Osteoblast (primary cell): ENCODE results near the gene NTF3. TPM values are rescaled to one million over a fixed set of nuclear protein-coding genes. Genes with fewer than 3 reads are reported as not detected.

Source experiments
- DNase-seq: peaks from one replicate; pipeline ENCODE4 v3.0.0; 2011; ENCODE audit warnings: low spot score, mixed read lengths; ENCODE audit not compliant: insufficient read length; ENCODE audit errors: missing footprints
- H2AFZ ChIP-seq: 2 replicates; pipeline ENCODE4 v1.6.0; 2011; ENCODE audit warnings: mild to moderate bottlenecking, low read length
- H3K27ac ChIP-seq: 2 replicates; pipeline ENCODE4 v1.5.1; 2011; ENCODE audit warnings: mild to moderate bottlenecking, low read depth, low read length, moderate library complexity
- H3K27me3 ChIP-seq: 2 replicates; pipeline ENCODE4 v1.6.0; 2012; ENCODE audit warnings: mild to moderate bottlenecking, control low read depth, inconsistent platforms, low read length, moderate library complexity; ENCODE audit not compliant: insufficient read depth
- H3K36me3 ChIP-seq: 2 replicates; pipeline ENCODE4 v1.5.1; 2011; ENCODE audit warnings: mild to moderate bottlenecking, low read length, control low read depth, moderate library complexity; ENCODE audit not compliant: insufficient read depth
- H3K4me1 ChIP-seq: 2 replicates; pipeline ENCODE4 v1.5.1; 2011; ENCODE audit warnings: mild to moderate bottlenecking, low read length, control low read depth, moderate library complexity; ENCODE audit not compliant: insufficient read depth
- H3K4me2 ChIP-seq: 2 replicates; pipeline ENCODE4 v1.6.0; 2011; ENCODE audit warnings: mild to moderate bottlenecking, low read length; ENCODE audit not compliant: insufficient read depth
- H3K4me3 ChIP-seq: fragments of 200-600 bp; sonication (generic); 3 replicates; pipeline ENCODE4 v1.5.1; 2012; ENCODE audit warnings: mild to moderate bottlenecking, low read length, inconsistent platforms; ENCODE audit not compliant: insufficient read depth
- H3K79me2 ChIP-seq: 2 replicates; pipeline ENCODE4 v1.6.0; 2012; ENCODE audit warnings: mild to moderate bottlenecking, low read length, control low read depth, inconsistent platforms; ENCODE audit not compliant: insufficient read depth
- H3K9me3 ChIP-seq: 2 replicates; pipeline ENCODE4 v1.5.1; 2011; ENCODE audit warnings: low read depth, low read length, control low read depth
- H4K20me1 ChIP-seq: 2 replicates; pipeline ENCODE4 v1.6.0; 2012; ENCODE audit warnings: mild to moderate bottlenecking, low read length, control low read depth; ENCODE audit not compliant: insufficient read depth
- CTCF ChIP-seq: IDR thresholded peaks from 2 replicates; pipeline ENCODE4 v1.5.1; 2011; ENCODE audit warnings: mild to moderate bottlenecking, low read depth, low read length, moderate library complexity; ENCODE audit errors: extremely low read depth
- total RNA-seq: library from RNA; depleted of rRNA; stranded (reverse); fragments of >200 nt; gene quantifications from 2 replicates; pipeline ENCODE4 v1.2.3, GENCODE V29; 2012

The NTF3 gene
- total RNA-seq, 1 donor = 1.1 TPM

GRCh38 chr12:5441497-5442236, 9.8 kb downstream of the NTF3 start:
- H3K4me2 ChIP-seq = no peak overlapping the region
- H3K9me3 ChIP-seq = peaks cover 2% of the 10 kb centered on the region
- no peak overlapping the region for H2AFZ ChIP-seq
- no peaks in the 10 kb centered on the region for H3K79me2 ChIP-seq
- no peaks in the 10 kb centered on the region for H3K36me3 ChIP-seq
- H3K4me1 ChIP-seq = peaks cover 3% of the 10 kb centered on the region
- H3K4me3 ChIP-seq = no peak overlapping the region
- H3K27ac ChIP-seq = no peak overlapping the region
- no peaks in the 10 kb centered on the region for H4K20me1 ChIP-seq
- no peaks in the 10 kb centered on the region for H3K27me3 ChIP-seq
- TF ChIP-seq CTCF = no peak
- no peak for DNase-seq

- TF ChIP-seq CTCF = peak; percentile 64
- Histone ChIP-seq H2AFZ (no peak overlapping the region), H3K79me2 (no peaks in the 10 kb centered on the region), H4K20me1 (no peaks in the 10 kb centered on the region), H3K9me3 (peaks cover 2% of the 10 kb centered on the region), H3K4me3 (no peak overlapping the region), H3K4me2 (no peak overlapping the region), H3K27me3 (no peaks in the 10 kb centered on the region), H3K27ac (no peak overlapping the region), H3K4me1 (peaks cover 3% of the 10 kb centered on the region), H3K36me3 (no peaks in the 10 kb centered on the region)
- DNase-seq = no peak
Observed at GRCh38 chr12:5442251-5443006, 10.5 kb downstream of the NTF3 start.

GRCh38 chr12:5444520-5444919, 12.6 kb downstream of the NTF3 start:
- H3K4me1 ChIP-seq = peaks cover 3% of the 10 kb centered on the region
- no peak overlapping the region for H3K4me2 ChIP-seq
- H2AFZ ChIP-seq = no peak overlapping the region
- no peak overlapping the region for H3K4me3 ChIP-seq
- TF ChIP-seq CTCF = no peak
- H3K79me2 ChIP-seq = no peaks in the 10 kb centered on the region
- no peaks in the 10 kb centered on the region for H3K9me3 ChIP-seq
- no peak overlapping the region for H3K27ac ChIP-seq
- no peak for DNase-seq
- H3K27me3 ChIP-seq = peaks cover 2% of the 10 kb centered on the region
- H3K36me3 ChIP-seq = no peaks in the 10 kb centered on the region
- no peaks in the 10 kb centered on the region for H4K20me1 ChIP-seq

GRCh38 chr12:5447320-5447719, 15.4 kb downstream of the NTF3 start:
- Histone ChIP-seq H2AFZ (no peak overlapping the region), H4K20me1 (no peaks in the 10 kb centered on the region), H3K4me1 (no peaks in the 10 kb centered on the region), H3K27ac (no peak overlapping the region), H3K27me3 (peaks cover 10% of the 10 kb centered on the region), H3K36me3 (no peaks in the 10 kb centered on the region), H3K4me2 (no peak overlapping the region), H3K79me2 (no peaks in the 10 kb centered on the region), H3K9me3 (no peaks in the 10 kb centered on the region), H3K4me3 (no peak overlapping the region)
- no peak for TF ChIP-seq CTCF
- DNase-seq = no peak
